HG03460 (cell line): ENCODE measurements around the gene CAPZB.

Source experiments
- ATAC-seq: cut with Tn5 transposase; IDR thresholded peaks from one replicate; pipeline ENCODE4 v1.9.1; 2021; ENCODE audit not compliant: unreplicated experiment

CAPZB gene

GRCh38 chr1:19410393-19410792, 74.9 kb downstream of the CAPZB start:
- ATAC-seq, result no peak

DNA sequence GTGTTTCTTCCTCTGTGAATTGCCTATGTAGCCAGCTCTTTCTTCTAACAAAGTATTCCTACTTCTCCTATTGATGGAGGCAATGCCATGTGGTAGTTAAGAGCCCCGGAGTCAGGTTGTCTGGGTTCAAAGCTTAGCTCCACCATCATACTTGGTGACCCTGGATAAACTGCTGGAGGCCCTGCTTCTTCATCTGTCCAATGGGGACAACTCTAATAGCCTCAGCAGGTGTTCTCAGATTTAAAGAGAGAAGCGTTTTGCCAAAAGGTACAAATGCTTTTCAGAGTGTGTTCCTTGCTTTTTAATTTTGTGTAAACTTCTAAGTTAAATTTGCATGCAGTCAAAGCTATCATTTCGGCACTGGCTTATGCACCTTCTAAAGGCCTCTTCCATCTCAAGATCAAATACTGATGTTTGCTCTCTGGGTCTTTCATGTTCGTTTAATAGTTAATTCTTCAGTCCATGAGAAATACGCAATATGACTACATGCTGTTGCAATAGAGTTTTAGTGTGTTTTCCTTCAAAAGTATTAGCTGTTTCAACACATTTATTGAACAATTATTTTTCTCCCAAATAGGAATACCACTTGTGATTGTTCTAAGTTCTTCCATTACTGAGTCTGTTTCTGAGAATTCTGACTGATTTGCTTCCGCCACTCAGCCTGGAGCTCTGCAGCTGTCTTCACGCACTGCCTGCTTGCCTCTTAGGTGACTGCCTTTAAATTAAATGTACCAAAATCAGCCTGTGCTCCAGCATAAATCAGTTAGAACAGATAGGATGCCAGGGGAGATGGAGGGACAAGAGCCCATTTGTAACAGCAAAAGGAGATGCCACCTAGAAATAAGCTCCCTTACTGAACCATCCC, 75.6 kb downstream of the CAPZB start:
- no peak for ATAC-seq

GRCh38 chr1:19407494-19408096, 77.7 kb downstream of the CAPZB start:
- no peak for ATAC-seq

DNA sequence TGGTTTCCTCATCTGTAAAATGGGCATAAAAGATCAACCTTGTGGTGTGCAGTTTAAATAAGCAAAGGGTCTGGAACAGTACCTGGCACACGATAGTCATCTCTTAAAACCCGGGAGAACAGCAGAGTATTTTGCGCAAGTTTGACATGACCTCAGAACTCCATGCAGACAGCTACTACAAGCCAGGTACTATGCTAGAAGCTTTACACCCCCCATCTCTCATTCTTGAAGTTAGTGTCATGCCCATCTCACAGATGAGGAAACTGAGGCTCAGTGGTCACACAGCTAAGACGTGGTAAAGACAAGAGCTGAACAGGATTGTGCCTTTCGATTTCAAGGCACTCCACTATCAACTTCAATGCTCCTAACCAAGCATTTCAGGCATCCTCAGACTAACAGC, 78.7 kb downstream of the CAPZB start:
- ATAC-seq, result no peak

- no peak for ATAC-seq
Measured at GRCh38 chr1:19405761-19406487, 79.4 kb downstream of the CAPZB start.

- ATAC-seq, result no peak
Measured at GRCh38 chr1:19405195-19405760, 80.1 kb downstream of the CAPZB start.

DNA sequence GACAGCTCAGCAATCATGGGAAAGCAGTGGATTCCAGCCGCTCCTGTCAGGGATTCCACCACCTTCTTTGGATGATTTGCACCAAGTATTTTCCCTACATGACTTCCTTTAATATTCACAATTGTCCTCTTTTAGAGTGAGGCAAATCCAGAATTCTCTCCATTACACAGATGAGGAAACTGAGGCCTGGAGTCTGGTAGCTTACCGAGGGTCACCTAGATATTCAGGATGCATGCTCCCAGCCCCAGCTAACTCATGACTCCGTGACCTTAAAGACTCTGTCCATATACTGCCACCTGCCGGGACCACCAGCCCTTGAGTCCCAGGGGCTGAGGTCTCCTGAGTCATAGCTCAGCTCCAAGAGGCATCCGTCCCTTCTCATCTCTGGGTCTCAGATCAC, 80.6 kb downstream of the CAPZB start:
- no peak for ATAC-seq

GRCh38 chr1:19403256-19403655, 82.1 kb downstream of the CAPZB start:
- ATAC-seq, result no peak

- ATAC-seq, result no peak
Measured at GRCh38 chr1:19402031-19402813, 83.1 kb downstream of the CAPZB start.

DNA sequence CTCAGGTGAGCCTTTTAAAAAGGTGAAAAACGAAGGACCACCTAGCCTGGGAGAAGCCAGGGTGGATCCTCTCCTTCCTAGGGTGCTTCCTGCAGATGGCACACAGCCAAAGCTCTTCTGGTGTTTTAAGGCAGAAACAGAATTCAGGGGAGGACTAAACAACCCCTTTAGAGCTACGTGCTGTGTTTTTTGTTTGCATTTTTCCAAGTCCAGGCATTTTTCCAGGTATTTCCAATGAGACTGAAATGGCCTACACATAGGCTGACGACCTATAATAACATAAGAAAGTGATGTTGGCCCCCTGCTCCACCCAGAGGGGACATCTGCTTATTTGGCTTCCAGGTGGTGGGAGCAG, 83.8 kb downstream of the CAPZB start:
- no peak for ATAC-seq

- ATAC-seq, result no peak
Measured at GRCh38 chr1:19400875-19401534, 84.3 kb downstream of the CAPZB start.

GRCh38 chr1:19400192-19400611, 85.1 kb downstream of the CAPZB start:
- ATAC-seq, result no peak

GRCh38 chr1:19398309-19398760, 87.0 kb downstream of the CAPZB start:
- ATAC-seq, result no peak

DNA sequence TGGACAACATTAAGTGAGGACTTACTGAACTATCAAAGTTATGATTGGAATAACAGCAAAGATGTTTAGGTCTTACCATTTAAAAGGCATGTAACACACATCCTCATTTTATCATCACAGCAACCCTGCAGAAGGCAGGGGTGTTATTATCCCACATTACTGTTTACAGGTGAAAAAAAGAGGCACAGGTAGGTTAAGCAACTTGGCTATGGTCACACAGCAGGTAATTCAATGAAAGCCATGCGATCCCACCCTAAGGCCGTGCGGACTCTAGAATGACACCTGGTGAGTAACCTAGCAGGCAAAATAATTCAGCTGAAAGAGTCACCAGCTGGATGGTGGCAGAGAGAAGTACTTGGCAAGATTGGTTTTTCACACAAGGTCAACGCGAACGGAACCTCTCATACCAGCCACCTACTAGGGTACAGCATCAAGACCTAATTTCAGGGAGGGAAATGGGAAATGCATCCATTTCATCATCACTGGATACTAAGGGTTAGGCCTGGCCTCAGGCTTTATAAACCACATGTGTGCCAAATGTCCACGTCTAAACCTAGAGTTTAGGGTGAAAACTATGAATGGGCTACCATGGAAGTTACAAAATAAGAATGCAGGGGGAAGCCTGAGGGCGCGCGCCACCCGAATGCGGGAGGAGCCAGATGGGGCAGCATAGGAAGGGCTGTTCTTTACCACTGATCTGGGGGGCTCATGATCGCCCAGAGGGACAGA, 88.0 kb downstream of the CAPZB start:
- no peak for ATAC-seq

- no peak for ATAC-seq
Measured at GRCh38 chr1:19396280-19396679, 89.1 kb downstream of the CAPZB start.

GRCh38 chr1:19395678-19396192, 89.6 kb downstream of the CAPZB start:
- no peak for ATAC-seq

DNA sequence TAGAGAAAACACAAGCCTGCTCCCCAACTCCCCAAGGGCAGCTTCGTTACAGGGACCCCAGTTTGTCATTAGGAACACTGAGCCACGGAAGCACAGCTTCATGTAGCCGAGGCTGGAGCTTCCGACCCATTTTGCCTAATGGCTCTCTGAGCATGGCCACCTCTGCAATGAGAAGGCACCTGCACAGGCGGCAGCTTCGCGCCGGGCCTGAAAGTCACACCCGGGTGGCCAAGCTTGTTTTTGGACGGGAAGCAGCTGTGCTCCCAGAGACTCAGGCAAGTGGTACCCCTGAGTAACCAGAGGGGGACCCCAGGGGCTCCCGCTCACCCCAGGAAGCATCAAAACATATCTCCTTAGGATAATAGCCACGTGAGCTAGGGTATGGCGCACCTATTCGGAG, 92.3 kb downstream of the CAPZB start:
- no peak for ATAC-seq

DNA sequence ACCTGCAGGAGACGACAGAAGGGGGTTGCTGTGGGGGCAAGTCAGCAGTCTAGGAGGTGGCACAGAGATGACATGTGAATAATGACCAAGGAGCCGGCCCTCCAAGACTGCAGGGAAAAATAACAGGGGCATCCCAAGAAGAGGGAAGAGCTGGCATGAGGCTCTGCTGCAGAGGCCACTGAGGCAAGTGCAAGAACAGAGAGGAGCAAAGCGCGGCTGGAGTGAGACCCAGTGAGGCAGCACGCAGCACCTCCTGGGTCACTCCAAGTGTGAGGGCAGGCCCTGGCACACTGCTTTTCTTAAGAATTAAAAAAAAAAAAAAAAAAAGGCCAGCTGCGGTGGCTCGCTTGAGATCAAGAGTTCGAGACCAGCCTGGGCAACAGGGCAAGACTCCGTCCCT, 93.1 kb downstream of the CAPZB start:
- ATAC-seq, result no peak

- peak; percentile 7 for ATAC-seq
Measured at GRCh38 chr1:19391596-19391981, 93.8 kb downstream of the CAPZB start.
